H1 (cell line): ENCODE data around the gene APOA4. TPM values are rescaled to one million over a fixed set of nuclear protein-coding genes. Genes with fewer than 3 reads are reported as not detected.

Experiments
- CTCF ChIA-PET: fragments of 300-600 bp; sonication (Branson Sonifier 250); formaldehyde crosslinking; loops from one replicate; lab custom pipeline; 2021; ENCODE audit not compliant: partially characterized antibody; lab: Charles Lee
- POLR2A ChIA-PET: fragments of 300-600 bp; sonication (Branson Sonifier 250); formaldehyde crosslinking; loops from one replicate; lab custom pipeline; 2021; ENCODE audit warnings: inconsistent platforms; ENCODE audit not compliant: partially characterized antibody; lab: Charles Lee
- DNase-seq, 2 experiments: peaks; one replicate each; pipeline versions ENCODE4 v3.0.0 to v3.0.0-alpha.2; 2010 to 2022; ENCODE audit warnings: low spot score in 2 of 2, low read depth in 1 of 2, mixed read lengths in 1 of 2
- FAIRE-seq: peaks from 2 replicates; lab custom pipeline; 2011; peaks lifted over from hg19 to GRCh38; lab: Jason Lieb, UNC
- H2AFZ ChIP-seq: 2 replicates; pipeline ENCODE4 v1.8.1; 2012; ENCODE audit warnings: low read length, inconsistent platforms
- H2AK5ac ChIP-seq: 2 replicates; pipeline ENCODE4 v1.6.1; 2013; ENCODE audit warnings: low read depth, low read length
- H2BK120ac ChIP-seq: replicated peaks from 2 replicates; pipeline ENCODE3; 2013; ENCODE audit warnings: low read depth, low read length, inconsistent platforms
- H2BK12ac ChIP-seq: 2 replicates; pipeline ENCODE4 v1.6.1; 2013; ENCODE audit warnings: low read depth, low read length
- H2BK15ac ChIP-seq: 2 replicates; pipeline ENCODE4 v1.6.1; 2013; ENCODE audit warnings: low read length
- H2BK20ac ChIP-seq: 2 replicates; pipeline ENCODE4 v1.6.1; 2013; ENCODE audit warnings: low read length
- H2BK5ac ChIP-seq: 2 replicates; pipeline ENCODE4 v1.6.1; 2013; ENCODE audit warnings: low read depth, low read length
- H3K14ac ChIP-seq: 2 replicates; pipeline ENCODE4 v1.6.1; 2013; ENCODE audit warnings: inconsistent platforms; ENCODE audit not compliant: insufficient read length
- H3K18ac ChIP-seq: 2 replicates; pipeline ENCODE4 v1.6.1; 2013; ENCODE audit warnings: low read length; ENCODE audit errors: extremely low read depth
- H3K23ac ChIP-seq: 2 replicates; pipeline ENCODE4 v1.6.1; 2013; ENCODE audit warnings: inconsistent platforms; ENCODE audit not compliant: insufficient read length
- H3K23me2 ChIP-seq: 2 replicates; pipeline ENCODE4 v1.6.1; 2013; ENCODE audit warnings: low read depth, low read length
- H3K27ac ChIP-seq: 2 replicates; pipeline ENCODE4 v1.6.1; 2011; ENCODE audit warnings: low read depth, low read length, inconsistent platforms
- H3K27me3 ChIP-seq, 4 experiments: replicated peaks in 1 of 4; 1 replicate in 1 of 4; 2 replicates in 3 of 4; pipeline versions ENCODE4 v1.6.1 to v1.8.1; 2011 to 2013; ENCODE audit warnings: low read length in 3 of 4, mild to moderate bottlenecking in 3 of 4, inconsistent platforms in 2 of 4, mixed read lengths in 2 of 4, moderate library complexity in 1 of 4; ENCODE audit not compliant: control insufficient read depth in 3 of 4, insufficient read depth in 3 of 4; ENCODE audit errors: extremely low read depth in 1 of 4
- H3K36me3 ChIP-seq, 4 experiments: 2 replicates each; pipeline versions ENCODE4 v1.6.1 to v1.8.1; 2011 to 2013; ENCODE audit warnings: mild to moderate bottlenecking in 4 of 4, low read length in 3 of 4, moderate library complexity in 2 of 4, control low read depth in 1 of 4, inconsistent platforms in 1 of 4; ENCODE audit not compliant: insufficient read depth in 4 of 4, control insufficient read depth in 2 of 4
- H3K4ac ChIP-seq: replicated peaks from 2 replicates; pipeline ENCODE3; 2013; ENCODE audit warnings: low read length, low read depth, mixed read lengths, inconsistent platforms; ENCODE audit not compliant: insufficient read length
- H3K4me1 ChIP-seq, 4 experiments: replicated peaks in 1 of 4; 1 replicate in 1 of 4; 2 replicates in 3 of 4; pipeline versions ENCODE4 v1.6.1 to v1.8.1; 2011 to 2013; ENCODE audit warnings: low read length in 3 of 4, inconsistent platforms in 2 of 4, mixed read lengths in 1 of 4; ENCODE audit not compliant: insufficient read depth in 4 of 4, control insufficient read depth in 3 of 4
- H3K4me2 ChIP-seq, 2 experiments: 2 replicates each; pipeline versions ENCODE4 v1.6.1 to v1.8.1; 2011 to 2013; ENCODE audit warnings: low read depth in 2 of 2, low read length in 2 of 2, control low read depth in 1 of 2, inconsistent platforms in 1 of 2, mild to moderate bottlenecking in 1 of 2; ENCODE audit not compliant: insufficient read depth in 1 of 2
- H3K4me3 ChIP-seq, 4 experiments: fragments of 200-600, 300-600 bp in 1 of 4; sonication (generic), shearing (Covaris generic), sonication (Bioruptor Twin) in 1 of 4; 2 replicates each; pipeline versions ENCODE4 v1.5.1 to v1.8.1; 2011 to 2016; ENCODE audit warnings: low read length in 4 of 4, low read depth in 3 of 4, control low read depth in 2 of 4, inconsistent platforms in 2 of 4, mild to moderate bottlenecking in 2 of 4, mixed read lengths in 1 of 4, moderate library complexity in 1 of 4; ENCODE audit not compliant: insufficient read depth in 2 of 4; ENCODE audit errors: extremely low read depth in 1 of 4
- H3K56ac ChIP-seq: replicated peaks from 2 replicates; pipeline ENCODE3; 2013; ENCODE audit warnings: low read depth, mild to moderate bottlenecking, mixed read lengths, low read length, inconsistent platforms; ENCODE audit not compliant: insufficient read length
- H3K79me1 ChIP-seq: 2 replicates; pipeline ENCODE4 v1.6.1; 2013; ENCODE audit warnings: low read depth, low read length, control low read depth
- H3K79me2 ChIP-seq, 2 experiments: 2 replicates each; pipeline versions ENCODE4 v1.6.1 to v1.8.1; 2012 to 2013; ENCODE audit warnings: low read length in 2 of 2, mild to moderate bottlenecking in 2 of 2, inconsistent platforms in 1 of 2; ENCODE audit not compliant: insufficient read depth in 2 of 2, control insufficient read depth in 1 of 2
- H3K9ac ChIP-seq, 4 experiments: replicated peaks in 1 of 4; 1 replicate in 1 of 4; 2 replicates in 3 of 4; pipeline versions ENCODE4 v1.6.1 to v1.8.1; 2011 to 2013; ENCODE audit warnings: low read depth in 3 of 4, low read length in 3 of 4, control low read depth in 2 of 4, mild to moderate bottlenecking in 2 of 4, moderate library complexity in 2 of 4, inconsistent platforms in 1 of 4; ENCODE audit errors: extremely low read depth in 1 of 4
- H3K9me3 ChIP-seq, 2 experiments: 2 replicates each; pipeline versions ENCODE4 v1.6.1 to v1.8.1; 2012 to 2013; ENCODE audit warnings: mild to moderate bottlenecking in 2 of 2, moderate library complexity in 2 of 2, control low read depth in 1 of 2, inconsistent platforms in 1 of 2, low read depth in 1 of 2, low read length in 1 of 2, mixed read lengths in 1 of 2; ENCODE audit not compliant: insufficient read depth in 2 of 2
- H4K20me1 ChIP-seq, 2 experiments: replicated peaks in 1 of 2; 2 replicates each; pipeline versions ENCODE3 to v1.8.1; 2011 to 2013; ENCODE audit warnings: inconsistent platforms in 2 of 2, low read length in 2 of 2, mild to moderate bottlenecking in 1 of 2; ENCODE audit not compliant: insufficient read depth in 2 of 2, control insufficient read depth in 1 of 2
- H4K5ac ChIP-seq: 2 replicates; pipeline ENCODE4 v1.6.1; 2013; ENCODE audit warnings: low read length, low read depth, mixed read lengths, inconsistent platforms; ENCODE audit not compliant: insufficient read length
- H4K8ac ChIP-seq: 2 replicates; pipeline ENCODE4 v1.8.0; 2013; ENCODE audit warnings: mild to moderate bottlenecking, moderate library complexity, low read length, inconsistent platforms; ENCODE audit not compliant: insufficient read depth; ENCODE audit errors: extremely low read depth
- H4K91ac ChIP-seq: replicated peaks from 2 replicates; pipeline ENCODE3; 2013; ENCODE audit warnings: low read length, mixed read lengths, inconsistent platforms; ENCODE audit not compliant: insufficient read length
- CBX8 ChIP-seq: fragments of 300-800, 300-1000 bp; sonication (generic); IDR thresholded peaks from 2 replicates; pipeline ENCODE4 v1.7.1; 2016; ENCODE audit warnings: low read depth, low read length, borderline replicate concordance
- CHD2 ChIP-seq: IDR thresholded peaks from 2 replicates; pipeline ENCODE4 v1.6.1; 2012; ENCODE audit warnings: low read length, improper control_type of control experiment
- CTCF ChIP-seq, 3 experiments: IDR thresholded peaks; 1 replicate in 2 of 3; 2 replicates in 1 of 3; pipeline versions ENCODE4 v1.5.1 to v1.6.1; 2011; ENCODE audit warnings: low read length in 3 of 3, mild to moderate bottlenecking in 3 of 3, inconsistent platforms in 2 of 3, low read depth in 1 of 3, moderate library complexity in 1 of 3; ENCODE audit not compliant: insufficient read depth in 1 of 3; ENCODE audit errors: control extremely low read depth in 1 of 3
- FOSL1 ChIP-seq: IDR thresholded peaks from 2 replicates; pipeline ENCODE4 v1.6.1; 2011; ENCODE audit warnings: mild to moderate bottlenecking, low read depth, low read length, moderate library complexity; ENCODE audit not compliant: insufficient read depth
- JUN ChIP-seq: IDR thresholded peaks from 2 replicates; pipeline ENCODE4 v1.6.1; 2011; ENCODE audit warnings: low read depth, mild to moderate bottlenecking, improper control_type of control experiment, low read length
- KDM5A ChIP-seq: fragments of 200-600 bp; IDR thresholded peaks from 2 replicates; pipeline ENCODE4 v1.7.1; 2012; ENCODE audit warnings: mild to moderate bottlenecking, low read length, inconsistent platforms, mixed read lengths
- NANOG ChIP-seq: IDR thresholded peaks from 2 replicates; pipeline ENCODE4 v1.6.1; 2011; ENCODE audit warnings: low read length, low read depth, mild to moderate bottlenecking, inconsistent platforms; ENCODE audit not compliant: insufficient read depth, poor library complexity, severe bottlenecking
- POU5F1 ChIP-seq: IDR thresholded peaks from 2 replicates; pipeline ENCODE4 v1.6.1; 2011; ENCODE audit warnings: low read depth, mild to moderate bottlenecking, low read length, moderate library complexity
- RNF2 ChIP-seq: fragments of 200-900, 300-1000 bp; sonication (generic); IDR thresholded peaks from 2 replicates; pipeline ENCODE4 v1.7.1; 2016; ENCODE audit warnings: borderline replicate concordance, low read depth, mild to moderate bottlenecking, antibody characterized with exemption, low read length; ENCODE audit not compliant: poor library complexity, severe bottlenecking; ENCODE audit errors: missing control alignments
- SIRT6 ChIP-seq: IDR thresholded peaks from one replicate; pipeline ENCODE4 v1.7.1; 2012; ENCODE audit warnings: low read length, inconsistent platforms
- SUZ12 ChIP-seq: fragments of 200-600 bp; sonication (generic); IDR thresholded peaks from 2 replicates; pipeline ENCODE4 v1.6.1; 2012; ENCODE audit warnings: mild to moderate bottlenecking, inconsistent platforms, low read length, moderate library complexity, mixed read lengths
- TEAD4 ChIP-seq: IDR thresholded peaks from 2 replicates; pipeline ENCODE4 v1.6.1; 2012; ENCODE audit warnings: low read depth, low read length, inconsistent platforms, mixed read lengths
- WGBS, 2 experiments: shearing (Covaris generic) in 1 of 2; methylation state at CpG; one replicate each; pipeline versions ENCODE4 v1.1.6 to v1.1.7; 2013 to 2015; ENCODE audit warnings: low lambda C conversion rate in 2 of 2, mixed read lengths in 2 of 2, inconsistent platforms in 1 of 2, low coverage in 1 of 2, missing lambda C conversion rate in 1 of 2; ENCODE audit not compliant: insufficient replicate concordance in 2 of 2, insufficient coverage in 1 of 2, insufficient read length in 1 of 2; ENCODE audit errors: extremely low coverage in 1 of 2, missing lambda C conversion rate in 1 of 2; 5-methylcytosine and 5-hydroxymethylcytosine counted together
- polyA plus RNA-seq, 7 experiments: library from polyadenylated mRNA; depleted of rRNA in 3 of 7; stranded (reverse) in 5 of 7; unstranded in 2 of 7; fragments of >200 nt in 5 of 7; fragments of 200-250 nt in 2 of 7; gene quantifications; 1 replicate in 5 of 7; 2 replicates in 1 of 7; 4 replicates in 1 of 7; pipeline versions ENCODE4 v1.2.1 to v1.2.3, GENCODE V29; 2011 to 2013; ENCODE audit warnings: missing spikeins in 2 of 7, mixed read lengths in 2 of 7
- total RNA-seq: library from RNA; stranded (reverse); fragmentation: NEBNext Ultra II Directional; extraction: Animal tissue kit (Norgen Biotek cat#: 25700); gene quantifications from 2 replicates; pipeline ENCODE4 v1.2.1, GENCODE V29; 2021

The APOA4 gene
- total and polyA plus RNA-seq, 2 of the 8 experiments (the other 6 are each of a cell fraction or from before 2014, with no cell fraction given): not detected

- Histone ChIP-seq H2BK12ac (no peak overlapping the region), H3K14ac (no peak overlapping the region), H4K8ac (no peak overlapping the region; the same call in 1 of the 2 replicates), H3K79me1 (no peaks in the 10 kb centered on the region), H2BK15ac (no peak overlapping the region), H3K4me2 (no peak overlapping the region), H3K27me3 (no peaks in the 10 kb centered on the region), H3K9me3 (no peaks in the 10 kb centered on the region), H2AK5ac (no peak overlapping the region), H4K91ac (no peak overlapping the region), H2BK20ac (no peak overlapping the region), H3K27ac (no peak overlapping the region), H3K23me2 (no peaks in the 10 kb centered on the region), H3K23ac (no peak overlapping the region), H3K4me3 (no peak overlapping the region), H4K5ac (no peak overlapping the region), H3K18ac (no peak overlapping the region), H2BK5ac (no peak overlapping the region), H3K79me2 (no peaks in the 10 kb centered on the region), H3K9ac (no peak overlapping the region), H4K20me1 (no peaks in the 10 kb centered on the region), H3K56ac (no peak overlapping the region), H3K4me1 (no peaks in the 10 kb centered on the region), H2AFZ (no peak overlapping the region), H2BK120ac (no peak overlapping the region), H3K4ac (no peak overlapping the region), H3K36me3 (no peaks in the 10 kb centered on the region)
- ChIA-PET CTCF (interaction anchor here (0.6 to 6.9 kb wide), 8 partner anchors 9 to 283 kb away, joined by 3 to 60 read pairs (median 5); partner anchors contain the start of genes APOA1, APOA5 and ZPR1), POLR2A (no interaction called here)
- FAIRE-seq (no peak), DNase-seq (no peak)
- 75% methylated on average over 5 of the region's 5 CpGs; no CpG with 5 or more reads in 1 of the 2 experiments for WGBS, 2 experiments
- no peak for TF ChIP-seq JUN
- no peak for TF ChIP-seq SIRT6
- TF ChIP-seq NANOG: no peak
- no peak for TF ChIP-seq CTCF (IDR thresholded peaks at IDR 0.05; ENCODE audit: control extremely low read depth in 1 of 3, insufficient read depth in 1 of 3, low read depth in 1 of 3, low read length in 3 of 3)
- no peak for TF ChIP-seq CBX8
- TF ChIP-seq SUZ12: no peak
- no peak for TF ChIP-seq POU5F1
- TF ChIP-seq RNF2: no peak
- no peak for TF ChIP-seq KDM5A
- no peak for TF ChIP-seq CHD2
- TF ChIP-seq TEAD4: no peak
- no peak for TF ChIP-seq FOSL1
Measured at GRCh38 chr11:116822575-116822974, 529 bp downstream of the APOA4 start.
